ENCODE data around the gene RNH1. TPM values are rescaled to one million over a fixed set of nuclear protein-coding genes. Genes with fewer than 3 reads are reported as not detected.

RNH1 gene
- total and polyA plus RNA-seq, 2 of the 8 experiments (the other 6 are each of a cell fraction or from before 2014, with no cell fraction given), result 48.7 to 49.8 TPM

DNA sequence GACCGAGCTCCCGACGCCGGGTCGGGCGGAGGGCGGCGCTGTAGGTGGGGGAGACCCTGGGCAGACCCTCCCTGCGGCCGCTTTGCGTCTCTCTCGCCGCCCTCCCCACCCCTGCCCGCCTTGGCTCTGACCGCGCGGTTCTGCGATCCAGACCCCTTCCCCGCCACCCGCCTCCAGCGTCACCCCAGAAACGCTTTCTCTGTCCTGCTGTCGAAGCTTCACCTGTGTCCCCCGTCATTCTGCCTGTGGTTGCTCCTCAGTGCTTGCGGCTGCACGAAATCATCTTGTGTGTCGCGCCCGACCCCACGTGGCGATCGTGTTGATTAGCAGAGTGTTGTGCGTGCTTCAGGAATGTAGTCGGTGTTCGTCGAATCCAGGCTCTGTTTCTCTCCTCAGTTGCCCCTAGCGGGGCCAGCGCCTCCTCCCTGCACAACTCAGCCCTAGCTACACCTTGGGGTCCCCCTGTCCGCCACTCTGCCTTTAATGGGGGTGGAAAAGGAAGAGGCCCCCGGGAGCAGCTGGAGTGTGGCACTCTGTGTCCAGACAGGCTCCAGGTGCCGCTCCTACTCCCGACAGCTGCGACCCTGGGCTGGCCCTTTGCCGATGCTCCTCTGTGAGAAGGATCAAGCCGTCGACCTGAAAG lies 56.1 kb downstream of the RNH1 start (continued):
- TF ChIP-seq RNF2 (IDR thresholded peaks at IDR 0.05; ENCODE audit: borderline replicate concordance, low read depth, low read length, missing control alignments, poor library complexity, severe bottlenecking) (no peak), PHF8 (conservative IDR thresholded peaks at IDR 0.05; ENCODE audit: low read depth, low read length) (0 out of 2 replicates have a peak, but pooled peaks have one; percentile 5), TBP (IDR thresholded peaks at IDR 0.05; ENCODE audit: low read depth, low read length) (no peak), JUN (IDR thresholded peaks at IDR 0.05; ENCODE audit: low read depth, low read length) (no peak), SIN3A (conservative IDR thresholded peaks at IDR 0.05 in 1 of 2, IDR thresholded peaks at IDR 0.05 in 1 of 2; ENCODE audit: low read depth in 1 of 2, low read length in 2 of 2) (peak in 1 of 2 experiments; percentile 45; a peak in 1 of 4 replicates), RBBP5 (IDR thresholded peaks at IDR 0.05; ENCODE audit: borderline replicate concordance, low read depth, low read length) (no peak), TCF12 (IDR thresholded peaks at IDR 0.05; ENCODE audit: low read depth, low read length) (no peak), SP2 (IDR thresholded peaks at IDR 0.05; ENCODE audit: low read length) (no peak), CTBP2 (IDR thresholded peaks at IDR 0.05; ENCODE audit: borderline replicate concordance, insufficient read depth, insufficient read length, low read length) (no peak), HDAC6 (IDR thresholded peaks at IDR 0.05; ENCODE audit: low read depth, low read length) (no peak), HDAC2 (IDR thresholded peaks at IDR 0.05; ENCODE audit: borderline replicate concordance in 1 of 2, low read depth in 2 of 2, low read length in 2 of 2) (0 out of 4 replicates have a peak, but pooled peaks of 1 of the 2 experiments have one; percentile 14), CHD2 (IDR thresholded peaks at IDR 0.05; ENCODE audit: low read length) (no peak), RXRA (IDR thresholded peaks at IDR 0.05; ENCODE audit: insufficient read depth, low read depth, low read length) (no peak), SAP30 (IDR thresholded peaks at IDR 0.05; ENCODE audit: insufficient read depth, insufficient replicate concordance, low read length) (peak; percentile 65)

All from H1 (cell line).